Astrocyte of the hippocampus (primary cell): ENCODE measurements around the gene ADD3.
A peak's percentile ranks its signal among the peaks of the same experiment; 100 is the strongest.
"Not testable (repeated sequence)": the region's sequence is repeated elsewhere in the genome, so short reads cannot be mapped to it uniquely, and the experiment has no call there.

ENCODE experiments used
- DNase-seq: peaks from one replicate; pipeline ENCODE4 v3.0.0; 2011; ENCODE audit warnings: low read depth, low spot score

ADD3 gene

GRCh38 chr10:110101464-110102144 lies 93.8 kb downstream of the ADD3 start:
- DNase-seq = no peak

- no peak for DNase-seq
Observed at GRCh38 chr10:110103921-110104461, 96.2 kb downstream of the ADD3 start.

- no peak for DNase-seq
Observed at GRCh38 chr10:110105873-110106272, 98.1 kb downstream of the ADD3 start.

GRCh38 chr10:110107430-110107829 lies 99.6 kb downstream of the ADD3 start:
- no peak for DNase-seq

GRCh38 chr10:110107887-110108286 lies 100.1 kb downstream of the ADD3 start:
- DNase-seq = no peak

- no peak for DNase-seq
Observed at GRCh38 chr10:110109511-110109910, 101.7 kb downstream of the ADD3 start.

- DNase-seq = no peak
Observed at GRCh38 chr10:110110338-110110737, 102.6 kb downstream of the ADD3 start.

GRCh38 chr10:110113670-110114337 lies 106.0 kb downstream of the ADD3 start:
- no peak for DNase-seq

GRCh38 chr10:110114668-110115067 lies 106.9 kb downstream of the ADD3 start:
- not testable (repeated sequence) for DNase-seq

GRCh38 chr10:110115784-110116520 lies 108.2 kb downstream of the ADD3 start:
- no peak for DNase-seq

GRCh38 chr10:110118891-110119621 lies 111.3 kb downstream of the ADD3 start:
- peak; percentile 23 for DNase-seq

GRCh38 chr10:110123594-110123993 lies 115.8 kb downstream of the ADD3 start:
- DNase-seq = no peak

GRCh38 chr10:110129490-110129889 lies 121.7 kb downstream of the ADD3 start:
- DNase-seq = no peak

GRCh38 chr10:110134917-110135316 lies 127.1 kb downstream of the ADD3 start:
- DNase-seq = no peak

GRCh38 chr10:110135836-110136235 lies 128.1 kb downstream of the ADD3 start:
- DNase-seq = not testable (repeated sequence)

- peak; percentile 79 for DNase-seq
Observed at GRCh38 chr10:110137142-110137545, 129.4 kb downstream of the ADD3 start.

GRCh38 chr10:110138197-110138812 lies 130.5 kb downstream of the ADD3 start:
- peak; percentile 72 for DNase-seq

- no peak for DNase-seq
Observed at GRCh38 chr10:110141185-110141584, 133.4 kb downstream of the ADD3 start.

GRCh38 chr10:110141871-110142635 lies 134.3 kb downstream of the ADD3 start:
- DNase-seq = peak; percentile 23

- DNase-seq = no peak
Observed at GRCh38 chr10:110142965-110143364, 135.2 kb downstream of the ADD3 start.
